Measurements from ENCODE around the gene TSSK2.

TSSK2 gene

DNA sequence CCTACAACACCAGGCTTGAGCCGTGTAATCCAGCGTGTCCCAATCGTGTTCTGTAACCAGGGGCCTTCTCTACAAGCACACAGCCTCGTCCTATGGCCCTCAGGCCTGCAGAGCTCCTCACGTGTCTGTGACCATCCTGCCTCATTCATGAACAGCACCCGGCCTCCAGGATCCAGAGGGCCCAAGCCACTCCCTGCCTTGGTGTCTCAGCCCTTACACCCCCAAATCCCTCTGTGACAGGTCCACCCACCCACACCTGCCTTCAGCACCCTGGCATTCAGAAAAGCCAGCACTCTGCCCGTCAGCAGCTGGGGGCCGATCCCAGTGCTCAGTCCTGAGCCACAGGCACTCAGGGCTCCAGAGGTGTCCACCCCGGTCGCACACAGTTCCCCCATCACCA lies 5.8 kb downstream of the TSSK2 start:
- no peaks in the 10 kb centered on the region for H3K27me3 Mint-ChIP-seq
- no peaks in the 10 kb centered on the region for H3K9me3 Mint-ChIP-seq
- H3K4me1 Mint-ChIP-seq: peaks cover 5% of the 10 kb centered on the region
- H3K4me3 Mint-ChIP-seq: no peak overlapping the region
- no peak for DNase-seq (ENCODE audit: low spot score in 2 of 2)
- peaks cover 30% of the 10 kb centered on the region for H3K36me3 Mint-ChIP-seq
- ATAC-seq (ENCODE audit: low read depth): no peak
- H3K27ac Mint-ChIP-seq: no peak overlapping the region

DNA sequence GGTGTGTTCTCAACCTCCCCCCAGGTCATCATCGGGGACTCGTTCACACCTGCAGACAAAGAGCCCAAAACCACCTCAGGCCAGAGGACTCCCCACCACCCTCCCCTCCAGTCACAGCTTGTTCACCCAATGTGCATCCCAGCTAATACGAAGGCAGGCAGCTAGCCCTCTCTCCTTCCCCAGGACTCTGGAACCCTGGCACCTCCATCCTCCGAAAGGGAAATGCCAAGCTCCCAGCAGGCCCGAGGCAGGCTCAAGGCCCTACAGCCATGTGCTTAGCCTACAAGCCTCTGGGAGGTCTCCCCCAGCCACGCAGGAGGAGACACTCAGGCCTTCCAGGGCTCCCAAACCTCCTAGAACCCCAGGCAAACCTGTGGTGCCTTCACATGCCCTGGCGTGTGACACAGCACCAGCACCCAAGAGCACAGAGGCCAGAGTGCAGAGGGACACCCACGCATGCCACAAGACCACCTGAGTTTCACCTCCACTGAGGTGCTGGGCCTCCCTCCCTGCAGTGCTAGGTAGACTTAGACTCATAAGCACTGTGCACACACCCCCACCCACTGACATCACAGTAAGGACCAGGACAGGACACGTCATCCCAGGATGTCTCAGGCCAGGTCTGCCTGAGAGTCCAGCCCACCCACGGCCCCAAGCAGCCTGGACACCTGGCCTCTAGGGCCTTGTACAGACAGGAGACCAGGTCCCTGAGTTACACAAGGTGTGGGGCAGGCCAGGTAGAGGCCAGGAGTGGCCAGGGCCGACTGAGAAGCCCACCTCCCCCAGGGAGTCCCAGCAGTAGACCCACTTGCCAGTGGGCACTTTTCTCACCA lies 6.5 kb downstream of the TSSK2 start:
- H3K4me3 Mint-ChIP-seq: no peak overlapping the region
- peaks cover 30% of the 10 kb centered on the region for H3K36me3 Mint-ChIP-seq

DNA sequence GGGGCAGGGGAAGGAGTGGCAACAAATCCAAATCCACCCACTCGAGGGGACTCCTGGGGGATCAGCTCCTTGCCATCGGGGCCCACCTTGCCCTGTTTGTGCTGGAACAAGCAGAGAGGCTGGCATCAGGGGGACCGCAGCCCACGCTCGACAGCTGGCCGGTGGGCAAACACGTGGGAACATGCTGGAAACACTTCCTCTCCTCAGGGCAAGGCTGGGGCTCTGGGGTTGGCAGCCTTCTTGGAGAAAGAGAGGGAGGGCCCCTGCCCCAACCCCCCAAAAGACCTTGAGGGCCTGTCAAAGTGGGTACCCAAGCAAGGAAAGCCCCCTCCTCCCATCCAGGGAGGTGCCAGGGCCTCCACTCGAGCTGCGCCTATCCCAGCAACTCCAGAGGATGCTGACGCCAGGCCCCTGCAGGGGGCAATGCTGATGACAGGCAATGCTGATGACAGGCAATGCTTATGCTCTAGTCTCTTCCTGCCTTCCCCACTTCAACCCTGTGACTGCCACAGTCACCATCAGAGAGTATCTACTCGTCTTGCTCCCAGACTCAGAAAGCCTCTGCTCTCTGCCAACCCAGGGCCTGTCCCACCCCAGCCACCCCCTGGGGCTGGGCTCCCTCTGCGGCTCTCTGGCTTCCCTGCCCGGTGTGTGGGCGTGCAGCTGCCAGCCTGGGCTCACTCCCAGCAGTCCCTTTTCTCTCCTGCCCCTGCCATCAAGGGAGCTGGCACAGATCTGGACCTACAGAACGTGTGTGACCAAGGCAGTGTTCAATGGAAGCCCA lies 7.3 kb downstream of the TSSK2 start:
- H3K36me3 Mint-ChIP-seq: peaks cover 27% of the 10 kb centered on the region
- no peaks in the 10 kb centered on the region for H3K9me3 Mint-ChIP-seq
- DNase-seq (ENCODE audit: low spot score in 2 of 2) (no peak), ATAC-seq (ENCODE audit: low read depth) (no peak)
- H3K4me3 Mint-ChIP-seq: no peak overlapping the region
- H3K27me3 Mint-ChIP-seq: no peaks in the 10 kb centered on the region
- no peak overlapping the region for H3K27ac Mint-ChIP-seq
- H3K4me1 Mint-ChIP-seq: peaks cover 5% of the 10 kb centered on the region

More for the DNA sequence above, 6.5 kb downstream of the TSSK2 start:
- no peaks in the 10 kb centered on the region for H3K9me3 Mint-ChIP-seq
- no peak overlapping the region for H3K27ac Mint-ChIP-seq
- no peak for DNase-seq (ENCODE audit: low spot score in 2 of 2)
- peaks cover 5% of the 10 kb centered on the region for H3K4me1 Mint-ChIP-seq
- H3K27me3 Mint-ChIP-seq: no peaks in the 10 kb centered on the region
- ATAC-seq (ENCODE audit: low read depth): no peak

DNA sequence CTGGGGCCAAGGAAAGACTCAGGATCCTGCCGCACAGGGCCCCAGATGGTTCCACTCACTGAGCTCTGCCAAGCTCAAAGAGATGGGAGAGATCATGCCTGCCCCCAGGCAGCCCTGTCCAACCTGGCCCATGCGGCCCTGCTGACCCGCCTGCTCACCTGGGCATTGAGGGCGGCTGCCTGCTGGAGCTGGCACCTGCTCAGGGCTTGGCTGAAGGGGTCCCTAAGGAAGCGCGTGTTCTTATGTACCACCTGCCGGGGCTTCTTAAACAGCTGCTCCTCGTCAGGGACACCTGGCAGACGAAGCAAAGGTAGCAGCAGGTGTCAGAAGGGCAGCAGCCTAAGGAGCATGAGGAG lies 7.9 kb downstream of the TSSK2 start:
- no peak for DNase-seq (ENCODE audit: low spot score in 2 of 2)
- Mint-ChIP-seq H3K36me3 (peaks cover 27% of the 10 kb centered on the region), H3K9me3 (no peaks in the 10 kb centered on the region), H3K4me1 (peaks cover 7% of the 10 kb centered on the region), H3K4me3 (no peak overlapping the region), H3K27me3 (no peaks in the 10 kb centered on the region), H3K27ac (no peak overlapping the region)
- ATAC-seq (ENCODE audit: low read depth): no peak

DNA sequence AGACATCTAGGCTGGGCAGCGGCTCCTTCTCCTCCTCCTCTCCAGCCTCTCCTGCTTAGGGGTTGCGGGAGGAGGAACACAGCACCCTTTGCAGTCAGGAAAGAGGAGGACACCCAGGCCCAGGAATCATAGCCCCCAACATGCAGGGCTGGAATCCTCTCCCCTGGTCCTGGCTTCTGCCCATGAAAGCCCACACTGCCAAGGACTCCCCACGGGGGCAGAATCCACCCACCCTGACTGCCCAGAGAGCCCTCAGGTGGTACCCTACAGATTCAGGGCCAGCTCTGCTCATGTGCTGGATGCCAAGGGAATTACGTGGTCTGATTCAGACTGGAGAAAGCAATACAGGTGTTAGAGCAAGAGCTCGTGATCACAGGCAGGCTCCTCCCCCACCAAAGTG lies 8.9 kb downstream of the TSSK2 start:
- Mint-ChIP-seq H3K4me3 (no peak overlapping the region), H3K27ac (no peak overlapping the region), H3K36me3 (peaks cover 25% of the 10 kb centered on the region), H3K4me1 (peaks cover 11% of the 10 kb centered on the region), H3K9me3 (no peaks in the 10 kb centered on the region), H3K27me3 (no peaks in the 10 kb centered on the region)
- no peak for DNase-seq (ENCODE audit: low spot score in 2 of 2)
- ATAC-seq (ENCODE audit: low read depth): no peak

DNA sequence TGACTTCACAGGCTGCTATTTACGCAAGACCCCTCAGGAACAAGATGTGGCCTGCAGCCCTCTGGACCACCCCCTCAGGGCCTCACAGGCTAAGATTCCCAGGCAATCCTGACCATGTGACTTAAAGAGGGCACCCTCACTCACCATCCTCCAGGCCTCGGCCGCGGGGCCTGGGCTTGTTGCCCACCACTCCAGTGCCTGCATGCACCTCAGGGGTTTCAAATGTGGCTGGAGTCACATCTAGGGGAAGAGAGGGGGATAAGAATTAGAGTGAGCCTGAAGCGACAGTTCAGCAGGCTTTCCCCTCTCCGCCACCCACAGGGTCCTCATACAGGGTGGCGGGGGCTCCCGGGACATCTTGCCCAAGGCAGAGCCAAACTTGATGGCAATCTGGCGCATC lies 11.3 kb downstream of the TSSK2 start:
- Mint-ChIP-seq H3K27ac (no peak overlapping the region), H3K4me1 (peaks cover 11% of the 10 kb centered on the region), H3K36me3 (peaks cover 9% of the 10 kb centered on the region), H3K4me3 (peak overlapping the region; percentile 41), H3K9me3 (no peaks in the 10 kb centered on the region), H3K27me3 (no peaks in the 10 kb centered on the region)
- DNase-seq (ENCODE audit: low spot score in 2 of 2) (no peak), ATAC-seq (ENCODE audit: low read depth) (no peak)

DNA sequence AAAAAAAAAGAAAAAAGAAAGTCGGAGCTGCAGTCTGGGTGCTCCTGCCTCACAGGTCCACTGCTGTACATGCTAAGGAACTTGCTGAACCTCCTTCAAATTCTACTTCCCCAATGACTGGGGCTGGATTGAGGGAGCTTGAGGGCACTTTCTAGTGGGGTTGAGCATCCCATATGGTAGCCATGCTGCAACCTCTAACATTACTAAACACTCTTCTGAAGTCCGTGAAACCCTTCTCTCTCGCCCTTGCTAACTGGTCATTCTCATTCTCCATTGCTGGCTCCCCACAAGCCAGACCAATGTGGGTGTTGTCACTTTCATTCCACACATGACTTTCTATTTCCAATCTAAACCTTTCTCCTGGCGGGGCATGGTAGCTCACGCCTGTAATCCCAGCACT lies 12.1 kb downstream of the TSSK2 start:
- H3K27ac Mint-ChIP-seq: no peak overlapping the region
- peak overlapping the region; percentile 37 for H3K4me3 Mint-ChIP-seq
- ATAC-seq (ENCODE audit: low read depth): no peak
- no peaks in the 10 kb centered on the region for H3K27me3 Mint-ChIP-seq
- H3K9me3 Mint-ChIP-seq: no peaks in the 10 kb centered on the region
- H3K36me3 Mint-ChIP-seq: peaks cover 9% of the 10 kb centered on the region
- no peak for DNase-seq (ENCODE audit: low spot score in 2 of 2)
- peaks cover 11% of the 10 kb centered on the region for H3K4me1 Mint-ChIP-seq

DNA sequence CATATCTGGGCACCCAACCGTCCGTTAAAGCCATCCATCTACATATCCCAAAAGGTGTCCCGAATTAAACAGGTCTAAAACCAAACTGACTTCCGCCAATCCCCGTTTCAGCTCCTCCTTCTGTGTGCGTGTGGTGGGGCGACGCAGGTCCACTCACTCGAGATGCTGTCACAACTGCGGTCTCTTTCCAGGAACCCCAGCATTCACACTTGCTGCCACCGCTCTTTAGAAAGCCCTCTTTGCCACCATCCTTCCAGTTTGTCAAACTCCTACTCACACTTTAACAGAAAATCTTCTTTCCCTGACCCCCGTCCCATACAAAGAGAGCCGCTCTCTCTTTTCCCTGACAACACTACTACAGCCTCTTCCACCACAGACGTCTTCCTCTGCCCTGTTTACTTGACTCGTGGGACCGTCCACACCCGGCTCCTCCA lies 12.9 kb downstream of the TSSK2 start:
- Mint-ChIP-seq H3K4me3 (peak overlapping the region; percentile 99), H3K9me3 (no peaks in the 10 kb centered on the region), H3K27me3 (no peaks in the 10 kb centered on the region), H3K4me1 (peaks cover 11% of the 10 kb centered on the region), H3K27ac (peak overlapping the region; percentile 99), H3K36me3 (peaks cover 9% of the 10 kb centered on the region)
- no peak for DNase-seq (ENCODE audit: low spot score in 2 of 2)
- peak; percentile 16 for ATAC-seq (ENCODE audit: low read depth)

DNA sequence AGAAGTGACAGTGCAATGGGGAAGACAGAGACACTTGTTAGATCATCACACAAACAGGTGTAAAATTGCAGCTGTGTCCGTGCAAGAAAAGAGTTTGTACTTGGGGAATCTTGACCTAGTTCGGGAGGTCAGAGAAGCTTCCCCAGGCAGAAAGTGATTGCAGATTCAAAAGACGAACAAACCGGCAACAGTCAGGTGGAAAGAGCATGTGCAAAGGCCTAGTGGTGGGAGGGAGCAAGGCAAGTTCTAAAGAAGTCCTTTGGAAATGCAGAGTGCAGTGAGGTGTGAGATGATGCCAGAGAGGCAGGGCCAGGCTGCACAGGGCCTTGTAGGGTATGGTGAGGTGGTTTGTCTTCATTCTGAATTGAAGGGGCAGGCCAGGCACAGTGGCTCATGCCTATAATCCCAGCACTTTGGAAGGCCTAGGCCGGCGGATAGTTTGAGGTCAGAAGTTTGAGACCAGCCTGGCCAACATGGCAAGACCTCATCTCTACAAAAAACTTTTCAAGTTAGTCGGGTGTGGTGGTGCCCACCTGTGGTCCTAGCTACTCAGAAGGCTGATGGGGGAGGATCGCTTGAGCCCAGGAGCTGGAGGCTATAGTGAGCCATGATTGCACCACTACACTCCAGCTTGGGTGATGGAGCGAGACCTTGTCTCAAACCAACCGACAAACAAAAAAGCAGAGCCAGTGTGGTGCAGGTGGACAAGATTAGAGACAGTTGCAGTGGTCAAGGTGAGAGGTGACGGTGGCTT lies 15.3 kb downstream of the TSSK2 start:
- H3K4me3 Mint-ChIP-seq: no peak overlapping the region
- DNase-seq (ENCODE audit: low spot score in 2 of 2): no peak

DNA sequence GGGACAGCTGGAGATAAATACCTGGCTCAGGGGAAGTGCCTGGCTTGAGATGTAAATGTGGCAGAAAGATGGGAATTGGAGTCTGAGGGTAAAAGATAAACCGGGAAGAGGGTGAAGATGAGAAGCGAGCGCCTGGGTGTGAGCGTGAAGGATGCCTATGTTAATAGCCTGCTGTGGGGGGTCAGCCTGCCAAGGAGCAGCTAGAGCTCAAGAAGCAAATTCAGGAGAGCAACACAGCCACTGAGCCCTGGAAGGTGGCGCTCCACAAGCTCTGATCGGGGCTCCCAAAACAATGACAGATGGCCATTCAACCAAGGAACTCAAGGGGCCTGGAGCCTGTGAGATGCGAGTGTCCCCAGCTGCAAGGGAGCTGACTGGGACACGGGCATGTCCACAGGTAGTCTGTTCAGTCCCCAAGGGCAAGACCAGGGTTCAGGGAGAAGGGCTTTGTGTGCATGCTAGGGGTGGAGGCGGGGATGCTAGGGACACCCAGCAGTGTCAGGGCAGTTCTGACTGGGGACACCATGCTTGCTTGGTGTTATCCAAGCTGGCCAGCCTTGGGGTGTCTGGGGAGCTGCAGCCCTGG lies 16.2 kb downstream of the TSSK2 start:
- H3K36me3 Mint-ChIP-seq: peaks cover 5% of the 10 kb centered on the region
- peaks cover 3% of the 10 kb centered on the region for H3K9me3 Mint-ChIP-seq
- H3K27ac Mint-ChIP-seq: no peak overlapping the region
- DNase-seq (ENCODE audit: low spot score in 2 of 2) (no peak), ATAC-seq (ENCODE audit: low read depth) (no peak)
- H3K4me1 Mint-ChIP-seq: peaks cover 15% of the 10 kb centered on the region
- H3K27me3 Mint-ChIP-seq: peaks cover 13% of the 10 kb centered on the region
- no peak overlapping the region for H3K4me3 Mint-ChIP-seq

More for the DNA sequence above, 15.3 kb downstream of the TSSK2 start:
- H3K27ac Mint-ChIP-seq: no peak overlapping the region
- H3K9me3 Mint-ChIP-seq: no peaks in the 10 kb centered on the region
- no peak for ATAC-seq (ENCODE audit: low read depth)
- peaks cover 15% of the 10 kb centered on the region for H3K4me1 Mint-ChIP-seq
- H3K36me3 Mint-ChIP-seq: peaks cover 2% of the 10 kb centered on the region
- H3K27me3 Mint-ChIP-seq: peaks cover 7% of the 10 kb centered on the region

DNA sequence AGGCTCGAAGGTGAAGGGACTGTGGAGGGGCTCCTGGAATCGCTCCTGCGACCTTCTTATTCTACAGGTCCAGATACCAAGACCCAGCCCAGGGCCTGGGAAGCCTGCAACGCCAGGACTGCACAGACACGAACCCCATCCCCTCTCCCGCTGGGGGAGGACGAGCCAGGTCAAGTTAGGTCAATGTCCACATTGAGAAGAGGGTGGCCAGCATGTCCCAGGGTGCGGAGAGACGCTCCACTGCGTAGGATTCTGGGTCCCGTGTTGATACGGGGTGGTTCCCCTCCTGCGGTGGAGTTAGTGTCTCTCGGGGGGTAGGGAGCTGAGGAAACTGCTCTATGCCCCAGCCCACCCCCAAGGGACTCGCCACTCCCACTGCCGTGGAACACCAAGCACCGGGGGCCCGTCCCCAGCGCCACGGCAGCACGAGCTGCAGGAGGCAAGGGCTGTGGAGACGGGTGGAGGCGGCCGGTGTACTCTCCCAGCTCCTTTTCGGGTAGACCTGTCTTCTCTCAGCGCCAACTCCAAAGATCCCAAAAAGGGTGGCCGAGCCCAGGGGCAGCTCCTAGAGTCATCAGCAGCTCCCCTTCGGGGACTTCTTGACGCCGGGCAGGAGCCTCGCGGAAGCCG lies 17.4 kb downstream of the TSSK2 start:
- Mint-ChIP-seq H3K27ac (no peak overlapping the region), H3K36me3 (peaks cover 5% of the 10 kb centered on the region), H3K9me3 (peaks cover 3% of the 10 kb centered on the region), H3K4me1 (peaks cover 13% of the 10 kb centered on the region), H3K4me3 (no peak overlapping the region), H3K27me3 (peaks cover 18% of the 10 kb centered on the region)
- no peak for DNase-seq (ENCODE audit: low spot score in 2 of 2)
- ATAC-seq (ENCODE audit: low read depth): no peak

DNA sequence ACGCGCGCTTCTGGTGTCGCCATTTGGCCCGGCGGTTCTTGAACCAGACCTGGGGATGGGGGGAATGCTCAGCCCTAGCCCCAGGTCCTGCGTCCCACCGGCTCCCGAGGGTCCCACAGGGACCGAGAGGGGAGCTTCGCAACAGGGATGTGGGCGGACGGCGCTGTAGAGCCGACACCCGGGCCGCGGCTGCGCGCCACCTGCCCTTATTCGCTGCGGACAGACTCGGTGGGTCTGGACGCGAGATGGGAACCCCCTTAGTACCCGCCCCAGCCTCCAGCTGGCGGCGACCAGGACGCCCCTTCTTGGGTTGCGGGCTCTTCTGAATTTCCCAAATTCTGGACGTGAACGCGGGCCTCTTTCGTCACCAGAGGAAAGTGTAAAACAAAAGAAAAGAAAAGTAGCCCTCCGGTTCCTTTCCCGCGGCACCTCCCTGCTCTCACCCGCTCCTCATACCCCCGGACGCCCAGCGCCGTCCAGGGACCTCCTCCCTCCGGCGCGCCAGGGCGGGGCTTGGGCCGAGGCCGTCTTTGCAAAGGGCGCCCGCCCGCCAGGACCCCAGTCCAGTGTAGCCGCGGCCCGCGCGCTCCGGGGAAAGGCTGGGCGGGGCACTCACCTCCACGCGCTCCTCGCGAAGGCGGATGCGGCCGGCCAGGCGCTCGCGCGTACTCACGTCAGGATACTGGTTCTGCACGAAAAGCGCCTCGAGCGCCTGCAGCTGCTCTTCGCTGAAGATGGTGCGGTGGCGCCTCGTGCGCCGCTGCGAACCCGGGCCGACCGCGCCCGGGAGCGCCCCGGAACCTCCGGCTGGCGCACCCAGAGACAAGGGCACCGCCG lies 18.2 kb downstream of the TSSK2 start:
- peak in 1 of 2 donors; percentile 38 for DNase-seq (ENCODE audit: low spot score in 2 of 2)
- no peak overlapping the region for H3K27ac Mint-ChIP-seq
- ATAC-seq (ENCODE audit: low read depth): peak; percentile 15

DNA sequence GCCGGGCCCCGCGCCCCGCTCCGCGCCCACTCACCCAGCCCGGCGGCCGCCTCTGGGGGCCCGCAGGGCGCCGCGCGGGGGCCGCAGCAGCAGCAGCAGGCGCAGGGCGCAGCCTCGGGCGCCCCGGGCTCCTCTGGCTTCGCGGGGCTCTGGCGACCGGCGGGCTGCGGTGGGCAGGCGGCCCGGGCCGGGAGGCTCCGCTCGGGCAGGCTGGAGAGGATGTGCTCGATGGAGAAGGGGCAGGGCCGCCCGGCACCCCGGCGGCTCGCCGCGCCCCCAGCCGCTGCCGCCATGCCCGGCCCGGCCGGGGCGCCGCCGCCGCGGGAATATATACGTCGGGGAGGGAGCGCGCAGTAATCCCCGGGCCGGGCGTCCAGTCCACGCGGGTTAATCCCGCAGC lies 18.9 kb downstream of the TSSK2 start, which contains the start of gene GSC2:
Gene GSC2 (minus strand): TSS at position 302 of the 400 bp plus-strand sequence. CDS start 9 bp downstream, at position 293.
- Mint-ChIP-seq H3K36me3 (peaks cover 3% of the 10 kb centered on the region), H3K4me1 (peaks cover 6% of the 10 kb centered on the region), H3K27ac (no peak within 1 kb of the TSS), H3K9me3 (peaks cover 3% of the 10 kb centered on the region), H3K4me3 (peak within 1 kb of the TSS; percentile 71), H3K27me3 (peaks cover 23% of the 10 kb centered on the region)
- DNase-seq (ENCODE audit: low spot score in 2 of 2): no peak
- no peak for ATAC-seq (ENCODE audit: low read depth)

More for the DNA sequence above, 18.2 kb downstream of the TSSK2 start:
- Mint-ChIP-seq H3K27me3 (peaks cover 21% of the 10 kb centered on the region), H3K4me1 (peaks cover 8% of the 10 kb centered on the region), H3K4me3 (peak overlapping the region; percentile 28), H3K9me3 (peaks cover 3% of the 10 kb centered on the region), H3K36me3 (peaks cover 5% of the 10 kb centered on the region)

All from memory B cell (primary cell).